Measurements from ENCODE around the gene ITIH2.

- TF ChIP-seq CTCF (IDR thresholded peaks at IDR 0.05; ENCODE audit: insufficient read depth, low read length, poor library complexity, severe bottlenecking) (no peak), EZH2phosphoT487 (conservative IDR thresholded peaks at IDR 0.05; ENCODE audit: low read length) (no peak)
These were observed 33.0 kb upstream of the ITIH2 start for GRCh38 chr10:7670157-7670556.
